K562 (cell line): ENCODE measurements around the gene ADPRM.

Experiments used
- CBX8 ChIP-seq: fragments of 200-600 bp; sonication (generic); IDR thresholded peaks from 2 replicates; pipeline ENCODE4 v1.6.1; 2012; ENCODE audit warnings: borderline replicate concordance, mixed run types, low read depth, mild to moderate bottlenecking, moderate library complexity, mixed read lengths, low read length, control low read depth, inconsistent platforms; ENCODE audit not compliant: poor library complexity, severe bottlenecking; ENCODE audit errors: extremely low read depth
- NCOR1 ChIP-seq: fragments of 450-650 bp; IDR thresholded peaks from 2 replicates; pipeline ENCODE4 v1.6.1; 2016; ENCODE audit warnings: mild to moderate bottlenecking, moderate library complexity
- NR3C1 ChIP-seq: sonication (generic); formaldehyde crosslinking; IDR thresholded peaks from 2 replicates; pipeline ENCODE4 v1.8.1; 2022; ENCODE audit warnings: missing genetic modification reagents
- POLR2AphosphoS5 ChIP-seq: IDR thresholded peaks from 2 replicates; pipeline ENCODE4 v1.6.1; 2011; ENCODE audit warnings: mild to moderate bottlenecking, low read depth, low read length, moderate library complexity; ENCODE audit not compliant: control insufficient read depth, insufficient read depth
- SNIP1 ChIP-seq: fragments of 450-650 bp; IDR thresholded peaks from 2 replicates; pipeline ENCODE4 v1.7.1; 2017; ENCODE audit warnings: low read depth, mild to moderate bottlenecking
- ZNF408 ChIP-seq: fragments of 250-450 bp; sonication (Bioruptor Pico); IDR thresholded peaks from 2 replicates; pipeline ENCODE4 v1.4.0; 2020; ENCODE audit warnings: low read depth, mild to moderate bottlenecking, moderate library complexity
- ZNF778 ChIP-seq: fragments of 450-650 bp; formaldehyde crosslinking; IDR thresholded peaks from 2 replicates; pipeline ENCODE4 v1.4.0; 2020; ENCODE audit warnings: mild to moderate bottlenecking, moderate library complexity
- ZSCAN32 ChIP-seq: fragments of 450-650 bp; formaldehyde crosslinking; IDR thresholded peaks from 2 replicates; pipeline ENCODE4 v1.4.0; 2020; ENCODE audit warnings: mild to moderate bottlenecking, moderate library complexity
- TF ChIP-seq, protein P1 (sequence below): fragments of 450-650 bp; formaldehyde crosslinking; conservative IDR thresholded peaks from 2 replicates; pipeline ENCODE4 v1.4.0; 2022; ENCODE audit warnings: mild to moderate bottlenecking, missing genetic modification characterization
- TF ChIP-seq, protein P2 (sequence below): fragments of 450-650 bp; formaldehyde crosslinking; IDR thresholded peaks from 2 replicates; pipeline ENCODE4 v1.4.0; 2020; ENCODE audit warnings: mild to moderate bottlenecking, moderate library complexity
- TF ChIP-seq, protein P3 (sequence below), 3 experiments: IDR thresholded peaks in 2 of 3; conservative IDR thresholded peaks in 1 of 3; 2 replicates each; pipeline ENCODE4 v1.5.1; 2011 to 2012; ENCODE audit warnings: low read length in 3 of 3, mild to moderate bottlenecking in 3 of 3, control low read depth in 2 of 3, improper control_type of control experiment in 1 of 3, inconsistent platforms in 1 of 3, low read depth in 1 of 3, mixed read lengths in 1 of 3, moderate library complexity in 1 of 3; ENCODE audit not compliant: insufficient read depth in 2 of 3
- TF ChIP-seq, protein P4 (sequence below): conservative IDR thresholded peaks from 2 replicates; pipeline ENCODE4 v1.6.1; 2011; ENCODE audit warnings: low read depth, mild to moderate bottlenecking, low read length; ENCODE audit not compliant: control insufficient read depth
- TF ChIP-seq, protein P5 (sequence below): sonication (generic); formaldehyde crosslinking; IDR thresholded peaks from 2 replicates; pipeline ENCODE4 v1.8.1; 2022; ENCODE audit warnings: missing genetic modification reagents

DNA sequence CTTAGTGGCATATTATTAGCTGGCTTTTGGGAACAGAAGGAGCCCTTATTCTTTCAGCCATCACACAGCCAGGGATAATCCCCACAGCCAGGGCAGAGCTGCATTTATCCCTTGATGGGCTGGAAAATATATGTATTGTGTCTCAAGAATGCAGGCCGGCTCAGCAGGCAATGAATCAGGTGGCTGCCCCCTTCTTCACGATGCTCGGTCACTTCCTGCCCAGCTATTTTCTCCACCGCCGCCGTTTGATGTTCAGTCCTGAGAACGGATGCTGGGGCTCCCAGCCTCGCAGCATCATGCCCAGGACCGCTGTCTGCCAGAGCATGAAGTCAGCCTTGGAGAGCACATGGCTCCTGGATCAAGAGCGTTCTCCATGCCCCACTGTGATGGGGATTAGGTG is 36.0 kb upstream of the ADPRM start:
- TF ChIP-seq ZNF778 (no peak), ZNF408 (CRISPR knock-in tag) (no peak), SNIP1 (no peak), CBX8 (no peak), ZSCAN32 (CRISPR knock-in tag) (no peak), NR3C1 (CRISPR knock-in tag) (no peak), POLR2AphosphoS5 (no peak), NCOR1 (no peak)
- TF ChIP-seq, protein P1, sequence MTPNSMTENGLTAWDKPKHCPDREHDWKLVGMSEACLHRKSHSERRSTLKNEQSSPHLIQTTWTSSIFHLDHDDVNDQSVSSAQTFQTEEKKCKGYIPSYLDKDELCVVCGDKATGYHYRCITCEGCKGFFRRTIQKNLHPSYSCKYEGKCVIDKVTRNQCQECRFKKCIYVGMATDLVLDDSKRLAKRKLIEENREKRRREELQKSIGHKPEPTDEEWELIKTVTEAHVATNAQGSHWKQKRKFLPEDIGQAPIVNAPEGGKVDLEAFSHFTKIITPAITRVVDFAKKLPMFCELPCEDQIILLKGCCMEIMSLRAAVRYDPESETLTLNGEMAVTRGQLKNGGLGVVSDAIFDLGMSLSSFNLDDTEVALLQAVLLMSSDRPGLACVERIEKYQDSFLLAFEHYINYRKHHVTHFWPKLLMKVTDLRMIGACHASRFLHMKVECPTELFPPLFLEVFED, result no peak
- TF ChIP-seq, protein P2, sequence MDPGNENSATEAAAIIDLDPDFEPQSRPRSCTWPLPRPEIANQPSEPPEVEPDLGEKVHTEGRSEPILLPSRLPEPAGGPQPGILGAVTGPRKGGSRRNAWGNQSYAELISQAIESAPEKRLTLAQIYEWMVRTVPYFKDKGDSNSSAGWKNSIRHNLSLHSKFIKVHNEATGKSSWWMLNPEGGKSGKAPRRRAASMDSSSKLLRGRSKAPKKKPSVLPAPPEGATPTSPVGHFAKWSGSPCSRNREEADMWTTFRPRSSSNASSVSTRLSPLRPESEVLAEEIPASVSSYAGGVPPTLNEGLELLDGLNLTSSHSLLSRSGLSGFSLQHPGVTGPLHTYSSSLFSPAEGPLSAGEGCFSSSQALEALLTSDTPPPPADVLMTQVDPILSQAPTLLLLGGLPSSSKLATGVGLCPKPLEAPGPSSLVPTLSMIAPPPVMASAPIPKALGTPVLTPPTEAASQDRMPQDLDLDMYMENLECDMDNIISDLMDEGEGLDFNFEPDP (CRISPR knock-in tag), result no peak
- TF ChIP-seq, protein P3, sequence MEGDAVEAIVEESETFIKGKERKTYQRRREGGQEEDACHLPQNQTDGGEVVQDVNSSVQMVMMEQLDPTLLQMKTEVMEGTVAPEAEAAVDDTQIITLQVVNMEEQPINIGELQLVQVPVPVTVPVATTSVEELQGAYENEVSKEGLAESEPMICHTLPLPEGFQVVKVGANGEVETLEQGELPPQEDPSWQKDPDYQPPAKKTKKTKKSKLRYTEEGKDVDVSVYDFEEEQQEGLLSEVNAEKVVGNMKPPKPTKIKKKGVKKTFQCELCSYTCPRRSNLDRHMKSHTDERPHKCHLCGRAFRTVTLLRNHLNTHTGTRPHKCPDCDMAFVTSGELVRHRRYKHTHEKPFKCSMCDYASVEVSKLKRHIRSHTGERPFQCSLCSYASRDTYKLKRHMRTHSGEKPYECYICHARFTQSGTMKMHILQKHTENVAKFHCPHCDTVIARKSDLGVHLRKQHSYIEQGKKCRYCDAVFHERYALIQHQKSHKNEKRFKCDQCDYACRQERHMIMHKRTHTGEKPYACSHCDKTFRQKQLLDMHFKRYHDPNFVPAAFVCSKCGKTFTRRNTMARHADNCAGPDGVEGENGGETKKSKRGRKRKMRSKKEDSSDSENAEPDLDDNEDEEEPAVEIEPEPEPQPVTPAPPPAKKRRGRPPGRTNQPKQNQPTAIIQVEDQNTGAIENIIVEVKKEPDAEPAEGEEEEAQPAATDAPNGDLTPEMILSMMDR (IDR thresholded peaks at IDR 0.05 in 2 of 3, conservative IDR thresholded peaks at IDR 0.05 in 1 of 3; ENCODE audit: insufficient read depth in 2 of 3, low read depth in 1 of 3, low read length in 3 of 3), result no peak
- TF ChIP-seq, protein P4, sequence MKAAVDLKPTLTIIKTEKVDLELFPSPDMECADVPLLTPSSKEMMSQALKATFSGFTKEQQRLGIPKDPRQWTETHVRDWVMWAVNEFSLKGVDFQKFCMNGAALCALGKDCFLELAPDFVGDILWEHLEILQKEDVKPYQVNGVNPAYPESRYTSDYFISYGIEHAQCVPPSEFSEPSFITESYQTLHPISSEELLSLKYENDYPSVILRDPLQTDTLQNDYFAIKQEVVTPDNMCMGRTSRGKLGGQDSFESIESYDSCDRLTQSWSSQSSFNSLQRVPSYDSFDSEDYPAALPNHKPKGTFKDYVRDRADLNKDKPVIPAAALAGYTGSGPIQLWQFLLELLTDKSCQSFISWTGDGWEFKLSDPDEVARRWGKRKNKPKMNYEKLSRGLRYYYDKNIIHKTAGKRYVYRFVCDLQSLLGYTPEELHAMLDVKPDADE, result no peak
- TF ChIP-seq, protein P5, sequence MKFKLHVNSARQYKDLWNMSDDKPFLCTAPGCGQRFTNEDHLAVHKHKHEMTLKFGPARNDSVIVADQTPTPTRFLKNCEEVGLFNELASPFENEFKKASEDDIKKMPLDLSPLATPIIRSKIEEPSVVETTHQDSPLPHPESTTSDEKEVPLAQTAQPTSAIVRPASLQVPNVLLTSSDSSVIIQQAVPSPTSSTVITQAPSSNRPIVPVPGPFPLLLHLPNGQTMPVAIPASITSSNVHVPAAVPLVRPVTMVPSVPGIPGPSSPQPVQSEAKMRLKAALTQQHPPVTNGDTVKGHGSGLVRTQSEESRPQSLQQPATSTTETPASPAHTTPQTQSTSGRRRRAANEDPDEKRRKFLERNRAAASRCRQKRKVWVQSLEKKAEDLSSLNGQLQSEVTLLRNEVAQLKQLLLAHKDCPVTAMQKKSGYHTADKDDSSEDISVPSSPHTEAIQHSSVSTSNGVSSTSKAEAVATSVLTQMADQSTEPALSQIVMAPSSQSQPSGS (CRISPR knock-in tag), result no peak
